Astrocyte (in vitro differentiated cells and primary cell): ENCODE measurements around the gene HENMT1.

Experiments used
- CTCF ChIP-seq: IDR thresholded peaks from 2 replicates; pipeline ENCODE4 v1.5.1; 2011; ENCODE audit warnings: low read depth, mild to moderate bottlenecking, inconsistent platforms, low read length, moderate library complexity; ENCODE audit not compliant: insufficient read depth
- EZH2 ChIP-seq: IDR thresholded peaks from 2 replicates; pipeline ENCODE4 v1.6.1; 2012; ENCODE audit warnings: mild to moderate bottlenecking, low read length, inconsistent platforms; ENCODE audit not compliant: insufficient read depth

GRCh38 chr1:108609483-108610049, 51.3 kb downstream of the HENMT1 start:
- no peak for TF ChIP-seq CTCF
- no peak for TF ChIP-seq EZH2
